Smooth muscle cell (in vitro differentiated cells): Measurements from ENCODE around the gene CFAP100. TPM values are rescaled to one million over a fixed set of nuclear protein-coding genes. Genes with fewer than 3 reads are reported as not detected.

ENCODE experiments used
- DNase-seq: peaks from one replicate; lab custom pipeline; 2025; ENCODE audit not compliant: unreplicated experiment; lab: John Stamatoyannopoulos, UW
- H2AFZ ChIP-seq: fragments of 200-600 bp; sonication (generic); 2 replicates; pipeline ENCODE4 v1.6.0; 2016; ENCODE audit warnings: antibody characterized with exemption, low read depth, mild to moderate bottlenecking
- H3F3A ChIP-seq: fragments of 200-600 bp; sonication (generic); 2 replicates; pipeline ENCODE4 v1.6.0; 2017; ENCODE audit warnings: antibody characterized with exemption, low read depth
- H3K27ac ChIP-seq: fragments of 200-600 bp; sonication (generic); 2 replicates; pipeline ENCODE4 v1.5.1; 2016; ENCODE audit warnings: low read depth, mild to moderate bottlenecking
- H3K27me3 ChIP-seq: fragments of 200-600 bp; sonication (generic); 2 replicates; pipeline ENCODE4 v1.6.1; 2016; ENCODE audit warnings: low read depth, mild to moderate bottlenecking
- H3K36me3 ChIP-seq: fragments of 200-600 bp; sonication (generic); 2 replicates; pipeline ENCODE4 v1.5.1; 2016; ENCODE audit warnings: low read depth
- H3K4me1 ChIP-seq: fragments of 200-600 bp; sonication (generic); 2 replicates; pipeline ENCODE4 v1.5.1; 2016; ENCODE audit warnings: low read depth
- H3K4me2 ChIP-seq: fragments of 200-600 bp; sonication (generic); 2 replicates; pipeline ENCODE4 v1.6.0; 2016; ENCODE audit warnings: mild to moderate bottlenecking
- H3K4me3 ChIP-seq: fragments of 200-600 bp; sonication (generic); 2 replicates; pipeline ENCODE4 v1.5.1; 2016; ENCODE audit warnings: mild to moderate bottlenecking
- H3K79me2 ChIP-seq: fragments of 200-600 bp; sonication (generic); 2 replicates; pipeline ENCODE4 v1.6.0; 2016; ENCODE audit warnings: low read depth, mild to moderate bottlenecking
- H3K9ac ChIP-seq: fragments of 200-600 bp; sonication (generic); 2 replicates; pipeline ENCODE4 v1.6.0; 2016; ENCODE audit warnings: low read depth
- H3K9me3 ChIP-seq: fragments of 200-600 bp; sonication (generic); replicated peaks from 2 replicates; pipeline ENCODE4 v1.5.1; 2016; ENCODE audit warnings: low read depth
- H4K20me1 ChIP-seq: fragments of 200-600 bp; sonication (generic); 2 replicates; pipeline ENCODE4 v1.6.0; 2016; ENCODE audit warnings: low read depth
- WGBS: methylation state at CpG from one replicate; pipeline ENCODE4 v1.1.7; 2016; ENCODE audit warnings: low lambda C conversion rate; 5-methylcytosine and 5-hydroxymethylcytosine counted together
- polyA plus RNA-seq: library from polyadenylated mRNA; unstranded; fragments of >200 nt; fragmentation: Nextera tagmentation; extraction: Ambion mirVana; gene quantifications from 2 replicates; pipeline ENCODE4 v1.2.1, GENCODE V29; 2016
- total RNA-seq: library from RNA; depleted of rRNA; stranded (reverse); fragments of >200 nt; gene quantifications from 2 replicates; pipeline ENCODE4 v1.2.3, GENCODE V29; 2014
- TF ChIP-seq, protein P1 (sequence below): fragments of 200-600 bp; sonication (generic); IDR thresholded peaks from 2 replicates; pipeline ENCODE4 v1.5.1; 2017; ENCODE audit warnings: borderline replicate concordance, mild to moderate bottlenecking, antibody characterized with exemption; ENCODE audit not compliant: insufficient read depth, poor library complexity, severe bottlenecking

Gene CFAP100
- total and polyA plus RNA-seq, 2 experiments from 2014 or later: not detected

DNA sequence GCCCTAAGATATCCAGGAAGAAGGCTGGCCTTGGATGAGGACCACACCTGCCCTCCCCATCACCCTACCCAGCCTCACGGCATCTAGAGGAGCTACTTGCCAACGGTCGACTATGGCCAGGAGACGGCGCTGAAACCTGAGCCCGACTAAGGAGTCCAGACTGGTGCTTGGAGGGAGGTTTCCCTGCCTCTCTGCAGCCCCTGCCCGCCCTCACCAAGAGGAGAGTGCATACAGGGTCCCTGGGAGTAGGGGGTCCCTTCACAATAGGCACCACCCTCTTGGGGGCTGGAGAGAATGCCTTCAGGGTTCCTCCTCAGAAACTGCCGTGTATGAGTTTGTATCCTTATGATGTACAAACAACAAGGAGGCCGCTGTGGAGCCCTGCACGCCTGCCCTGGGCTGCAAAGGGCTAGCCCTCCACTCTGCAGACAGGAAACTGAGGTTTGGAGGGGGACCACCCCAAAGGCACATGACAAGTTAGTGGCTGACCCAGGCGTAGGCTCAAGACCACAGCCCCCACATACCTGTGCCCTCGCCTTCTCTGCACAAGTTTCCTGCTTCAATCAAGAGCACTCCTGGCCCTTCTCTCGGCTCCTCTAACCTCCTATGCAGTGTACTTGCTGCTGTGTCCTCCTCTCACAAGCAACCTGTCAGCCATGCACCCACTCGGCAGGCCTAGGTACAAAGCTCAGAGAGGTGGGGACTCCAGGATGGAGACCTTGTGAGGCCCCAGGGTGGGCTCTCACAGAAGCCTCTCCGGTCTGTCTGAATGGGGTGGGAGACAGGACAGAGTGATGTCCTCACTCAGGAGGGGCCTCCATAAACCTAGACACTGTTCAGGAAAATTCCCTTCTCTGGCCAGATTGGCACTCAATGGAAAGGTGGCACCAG, 44.9 kb upstream of the CFAP100 start:
- DNase-seq: no peak
- Histone ChIP-seq H3K27ac (no peak overlapping the region), H3K27me3 (no peaks in the 10 kb centered on the region), H3K9ac (no peak overlapping the region), H3K4me1 (no peaks in the 10 kb centered on the region), H3F3A (no peaks in the 10 kb centered on the region), H3K79me2 (no peaks in the 10 kb centered on the region), H3K4me2 (no peak overlapping the region), H3K4me3 (no peak overlapping the region), H4K20me1 (no peaks in the 10 kb centered on the region), H3K36me3 (no peaks in the 10 kb centered on the region), H2AFZ (no peak overlapping the region), H3K9me3 (no peaks in the 10 kb centered on the region)
- WGBS: 88% methylated on average over 15 of the region's 15 CpGs
- TF ChIP-seq, protein P1, sequence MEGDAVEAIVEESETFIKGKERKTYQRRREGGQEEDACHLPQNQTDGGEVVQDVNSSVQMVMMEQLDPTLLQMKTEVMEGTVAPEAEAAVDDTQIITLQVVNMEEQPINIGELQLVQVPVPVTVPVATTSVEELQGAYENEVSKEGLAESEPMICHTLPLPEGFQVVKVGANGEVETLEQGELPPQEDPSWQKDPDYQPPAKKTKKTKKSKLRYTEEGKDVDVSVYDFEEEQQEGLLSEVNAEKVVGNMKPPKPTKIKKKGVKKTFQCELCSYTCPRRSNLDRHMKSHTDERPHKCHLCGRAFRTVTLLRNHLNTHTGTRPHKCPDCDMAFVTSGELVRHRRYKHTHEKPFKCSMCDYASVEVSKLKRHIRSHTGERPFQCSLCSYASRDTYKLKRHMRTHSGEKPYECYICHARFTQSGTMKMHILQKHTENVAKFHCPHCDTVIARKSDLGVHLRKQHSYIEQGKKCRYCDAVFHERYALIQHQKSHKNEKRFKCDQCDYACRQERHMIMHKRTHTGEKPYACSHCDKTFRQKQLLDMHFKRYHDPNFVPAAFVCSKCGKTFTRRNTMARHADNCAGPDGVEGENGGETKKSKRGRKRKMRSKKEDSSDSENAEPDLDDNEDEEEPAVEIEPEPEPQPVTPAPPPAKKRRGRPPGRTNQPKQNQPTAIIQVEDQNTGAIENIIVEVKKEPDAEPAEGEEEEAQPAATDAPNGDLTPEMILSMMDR: no peak

DNA sequence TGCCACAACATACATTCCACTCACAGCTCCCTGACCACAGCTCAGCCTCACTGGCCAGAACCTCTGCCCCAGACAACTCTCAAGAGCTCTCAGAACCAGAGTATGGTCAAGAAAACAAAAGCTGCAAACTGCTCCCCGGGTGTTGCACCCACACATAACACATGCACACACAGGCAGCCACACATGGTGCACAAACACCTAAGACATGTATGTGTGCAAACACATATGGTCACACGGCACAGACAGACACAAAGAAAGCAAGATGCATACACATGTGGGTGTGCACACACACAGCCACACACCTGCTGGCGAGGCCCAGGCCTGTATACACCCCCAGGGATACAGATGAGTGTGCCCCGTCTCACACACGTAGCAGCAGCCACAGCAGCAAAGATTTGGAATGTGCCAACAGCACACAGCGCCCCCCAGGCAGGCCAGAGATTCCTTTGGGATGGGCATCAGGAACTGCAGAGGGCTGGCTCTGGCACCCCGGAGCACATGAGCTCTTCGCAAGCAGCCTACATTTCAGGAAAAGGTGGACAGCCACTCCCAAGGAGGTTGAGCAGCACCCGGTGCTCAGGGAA, 44.1 kb upstream of the CFAP100 start:
- H3K27me3 ChIP-seq: no peaks in the 10 kb centered on the region
- no peaks in the 10 kb centered on the region for H3K36me3 ChIP-seq
- H4K20me1 ChIP-seq: no peaks in the 10 kb centered on the region
- H3K9ac ChIP-seq: no peak overlapping the region
- no peaks in the 10 kb centered on the region for H3F3A ChIP-seq
- H3K27ac ChIP-seq: no peak overlapping the region
- H3K4me1 ChIP-seq: peaks cover under 1% of the 10 kb centered on the region
- TF ChIP-seq, protein P1: no peak
- 95% methylated on average over 9 of the region's 9 CpGs for WGBS
- DNase-seq: no peak
- H3K4me2 ChIP-seq: no peak overlapping the region
- no peak overlapping the region for H2AFZ ChIP-seq
- no peak overlapping the region for H3K4me3 ChIP-seq
- no peaks in the 10 kb centered on the region for H3K9me3 ChIP-seq
- H3K79me2 ChIP-seq: no peaks in the 10 kb centered on the region

DNA sequence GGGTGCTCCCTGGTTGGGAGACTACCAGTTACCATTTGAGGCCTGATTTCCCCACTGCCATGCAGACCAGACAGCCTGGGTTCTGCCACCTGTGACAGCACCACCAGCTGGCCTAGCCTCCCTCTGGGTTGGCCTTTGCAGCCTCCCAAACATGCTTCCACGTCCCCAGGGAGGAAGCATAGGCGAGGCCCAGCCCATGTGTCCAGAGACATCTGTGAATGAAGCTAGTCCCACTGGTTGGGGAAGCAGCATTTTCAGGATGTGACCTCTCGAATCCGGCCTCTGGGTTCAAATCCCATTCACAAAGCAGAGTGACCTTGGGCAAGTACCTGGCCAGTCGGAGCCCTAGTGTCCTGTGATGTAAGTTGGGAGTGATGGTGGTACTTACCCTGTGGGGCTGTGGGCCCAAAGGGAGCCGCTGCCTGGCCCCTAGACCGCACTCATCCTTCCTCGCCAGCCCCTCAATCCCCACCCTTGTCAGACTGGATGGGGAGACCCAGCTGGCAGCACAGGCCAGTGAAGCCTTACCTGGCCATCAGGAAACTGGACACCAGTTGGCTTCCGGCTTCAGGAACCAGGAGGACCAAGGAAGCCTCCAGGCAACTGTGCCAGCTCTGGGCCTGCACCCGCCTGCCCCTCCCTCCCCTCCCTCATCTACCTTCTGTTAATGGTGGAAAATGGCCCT, 43.5 kb upstream of the CFAP100 start:
- no peaks in the 10 kb centered on the region for H3K79me2 ChIP-seq
- no peaks in the 10 kb centered on the region for H3F3A ChIP-seq
- 95% methylated on average over 10 of the region's 10 CpGs for WGBS
- H3K9me3 ChIP-seq: no peaks in the 10 kb centered on the region
- peaks cover 5% of the 10 kb centered on the region for H3K4me1 ChIP-seq
- TF ChIP-seq, protein P1: no peak
- no peak overlapping the region for H3K9ac ChIP-seq
- H3K27ac ChIP-seq: no peak overlapping the region
- no peak overlapping the region for H3K4me2 ChIP-seq
- no peaks in the 10 kb centered on the region for H3K36me3 ChIP-seq
- DNase-seq: no peak
- H4K20me1 ChIP-seq: no peaks in the 10 kb centered on the region
- no peak overlapping the region for H3K4me3 ChIP-seq
- H2AFZ ChIP-seq: no peak overlapping the region
- no peaks in the 10 kb centered on the region for H3K27me3 ChIP-seq
